HG03521 (cell line): Measurements from ENCODE around the gene PIGQ.

Experiments
- ATAC-seq: cut with Tn5 transposase; IDR thresholded peaks from one replicate; pipeline ENCODE4 v1.9.1; 2021; ENCODE audit warnings: mild to moderate bottlenecking, moderate library complexity; ENCODE audit not compliant: unreplicated experiment

Gene PIGQ

DNA sequence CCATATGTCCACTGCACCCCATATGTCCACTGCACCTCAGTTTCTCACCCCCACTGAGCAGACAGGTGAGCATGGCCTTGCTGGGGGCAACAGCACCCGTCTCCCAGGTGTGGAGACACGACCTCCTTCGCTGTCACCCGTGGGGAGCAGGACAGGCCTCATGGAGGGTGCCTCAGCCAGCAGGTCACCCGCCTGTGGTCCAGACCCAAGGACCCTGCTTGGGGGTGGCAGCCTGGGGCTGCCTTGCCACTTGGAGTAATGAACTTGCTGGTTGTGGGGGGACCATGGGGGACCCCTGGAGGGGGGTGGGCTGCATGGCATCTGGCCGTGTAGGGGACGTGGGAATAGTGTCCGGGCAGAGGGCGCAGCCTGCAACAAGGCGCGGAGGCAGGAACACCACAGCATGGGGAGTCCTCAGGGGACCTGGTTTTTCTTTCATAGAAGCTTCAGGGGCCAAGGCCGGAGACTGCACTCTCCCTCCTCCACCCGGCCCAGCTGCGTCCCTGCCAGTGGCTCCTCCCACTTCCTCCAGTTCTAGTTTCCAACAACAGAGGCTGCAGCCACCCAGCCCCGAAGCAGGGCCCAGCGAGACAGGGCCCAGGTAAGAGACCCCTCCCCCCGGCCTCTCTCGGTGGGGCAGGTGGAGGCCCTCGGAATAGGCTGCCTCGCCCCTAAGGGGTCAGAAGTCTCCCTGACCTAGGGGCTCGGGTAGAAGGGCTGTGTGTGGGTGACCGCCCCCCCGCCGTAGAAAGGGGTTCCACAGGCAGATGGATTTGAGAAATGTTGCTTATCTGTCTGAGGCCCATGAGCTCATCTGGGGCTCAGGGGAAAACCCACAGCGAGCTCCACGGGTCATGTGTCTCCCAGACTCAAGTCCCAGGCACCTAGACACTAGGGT lies 3.0 kb upstream of the PIGQ start, which contains the start of gene NHLRC4:
NHLRC4 (plus strand) TSS at position 531 of the 898 bp plus-strand sequence. CDS start 1,043 bp downstream, outside the sequence.
- ATAC-seq = no peak

DNA sequence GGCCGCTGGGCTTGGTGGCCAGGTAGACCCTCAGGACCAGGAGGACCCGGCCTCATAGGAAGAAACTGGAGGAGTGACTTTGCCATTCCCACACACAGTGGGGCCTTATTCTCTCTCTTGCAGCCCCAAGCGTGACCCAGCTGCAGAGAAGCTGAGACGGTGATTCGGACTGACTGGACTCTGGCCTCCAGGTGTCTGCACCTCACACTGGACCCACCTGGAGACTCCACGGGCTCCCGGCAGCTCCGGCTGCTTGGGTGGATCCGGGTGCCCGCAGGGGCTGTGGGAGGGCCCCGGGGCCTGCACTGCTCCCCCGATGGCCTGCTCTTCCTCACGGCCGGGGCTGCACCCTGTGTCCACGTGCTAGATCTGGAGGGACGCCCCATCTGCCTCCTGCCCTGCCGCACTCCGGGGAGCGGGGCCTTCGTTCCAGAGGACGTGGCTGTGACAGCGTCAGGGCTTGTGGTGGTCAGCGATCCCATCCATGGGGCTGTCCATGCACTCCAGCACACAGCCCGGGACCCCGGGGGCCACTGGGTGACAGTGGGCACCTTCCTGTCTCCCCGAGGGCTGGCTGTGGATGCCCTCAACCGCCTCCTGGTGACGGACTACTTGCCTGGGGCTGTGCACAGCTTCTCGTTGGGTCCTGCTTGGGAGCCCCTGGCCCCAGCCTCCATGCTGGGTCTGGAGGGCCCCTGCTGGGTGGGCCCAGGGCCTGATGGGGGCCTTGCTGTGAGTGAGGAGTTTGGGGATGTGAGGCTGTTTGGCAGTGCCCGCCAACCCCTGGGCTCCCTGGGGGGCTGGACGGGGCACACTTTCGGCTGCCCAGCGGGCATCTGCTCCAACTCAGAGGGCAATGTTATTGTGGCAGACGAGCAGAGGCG lies 2.2 kb upstream of the PIGQ start:
- ATAC-seq = no peak

DNA sequence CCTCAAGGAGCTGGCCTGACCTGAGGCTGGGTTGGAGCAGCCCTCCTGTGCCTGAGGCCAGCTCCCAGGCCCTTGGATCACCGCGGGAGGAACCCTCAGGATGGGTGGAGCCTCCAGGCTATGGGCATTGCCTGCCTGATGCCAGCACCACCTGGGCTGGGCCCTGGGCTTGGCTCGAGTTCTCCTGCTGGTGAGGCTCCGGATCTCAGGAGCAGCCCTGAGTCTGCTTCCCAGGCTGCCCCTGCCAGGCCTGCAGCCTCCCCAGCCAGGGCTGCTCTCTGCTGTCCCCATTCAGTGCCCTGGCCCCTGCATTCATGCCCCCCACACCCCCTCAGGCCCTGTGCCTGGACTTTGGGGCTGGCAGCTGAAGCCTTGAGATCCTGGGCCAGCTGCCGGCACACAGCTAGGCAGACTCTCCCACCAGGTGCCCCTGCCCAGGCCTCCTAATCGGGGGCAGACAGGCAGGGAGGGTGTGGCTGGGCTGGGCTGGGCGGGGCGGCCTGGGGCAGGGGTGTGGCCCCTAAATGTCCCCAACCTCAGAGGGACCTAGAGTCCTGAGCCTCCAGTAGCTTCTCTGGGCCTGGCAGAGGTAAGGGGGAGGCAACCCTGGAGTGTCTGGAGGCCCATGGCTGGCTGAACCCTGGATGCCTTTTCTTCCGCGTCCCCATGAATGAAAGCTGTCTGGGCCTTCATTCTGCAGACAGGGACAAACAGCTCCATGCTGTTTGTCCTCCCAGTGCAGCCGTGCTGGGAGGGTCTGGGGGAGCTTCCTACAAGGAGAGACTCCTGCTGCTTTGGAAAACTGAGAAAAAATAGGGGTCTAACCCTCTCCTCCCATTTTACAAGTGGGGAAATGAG lies 1.1 kb upstream of the PIGQ start:
- no peak for ATAC-seq

DNA sequence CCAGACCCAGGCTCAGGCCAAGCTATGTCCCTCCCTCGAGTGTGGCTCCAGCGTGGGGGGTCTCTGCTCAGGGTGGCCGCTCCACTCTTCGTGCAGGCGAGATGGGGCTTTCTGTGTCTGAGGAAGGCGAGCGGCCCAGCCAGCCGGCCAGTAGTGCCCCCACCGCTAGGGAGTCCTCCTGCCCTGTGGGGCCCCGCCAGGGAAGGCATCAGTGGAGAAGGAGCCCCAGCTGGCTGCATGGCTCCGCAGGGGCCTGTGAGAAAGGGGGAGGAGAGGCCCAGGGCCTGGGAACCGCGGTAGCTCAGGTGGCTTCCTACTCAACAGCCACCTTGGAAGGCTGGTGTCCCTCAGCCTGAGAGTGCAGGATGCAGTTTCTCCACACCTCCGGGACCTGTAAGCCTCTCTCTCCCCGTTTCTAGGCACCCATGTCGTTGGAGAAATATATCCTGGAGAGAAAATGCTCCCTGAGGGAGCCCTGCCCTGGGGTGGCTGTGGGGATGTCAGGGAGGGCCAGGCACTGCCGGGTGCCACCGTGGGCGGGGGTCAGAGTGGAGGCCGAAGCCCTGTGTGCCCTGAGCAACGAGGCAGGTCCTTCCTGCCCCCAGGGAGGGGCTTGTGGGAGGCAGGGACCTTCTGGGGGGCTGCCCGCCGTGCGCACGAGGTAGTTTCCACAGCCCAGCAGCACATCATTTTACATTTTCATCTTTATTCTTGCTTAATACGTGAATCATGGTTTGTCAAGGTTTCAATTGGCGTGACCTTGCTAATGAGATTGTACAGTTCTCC lies 3.3 kb downstream of the PIGQ start:
- no peak for ATAC-seq

DNA sequence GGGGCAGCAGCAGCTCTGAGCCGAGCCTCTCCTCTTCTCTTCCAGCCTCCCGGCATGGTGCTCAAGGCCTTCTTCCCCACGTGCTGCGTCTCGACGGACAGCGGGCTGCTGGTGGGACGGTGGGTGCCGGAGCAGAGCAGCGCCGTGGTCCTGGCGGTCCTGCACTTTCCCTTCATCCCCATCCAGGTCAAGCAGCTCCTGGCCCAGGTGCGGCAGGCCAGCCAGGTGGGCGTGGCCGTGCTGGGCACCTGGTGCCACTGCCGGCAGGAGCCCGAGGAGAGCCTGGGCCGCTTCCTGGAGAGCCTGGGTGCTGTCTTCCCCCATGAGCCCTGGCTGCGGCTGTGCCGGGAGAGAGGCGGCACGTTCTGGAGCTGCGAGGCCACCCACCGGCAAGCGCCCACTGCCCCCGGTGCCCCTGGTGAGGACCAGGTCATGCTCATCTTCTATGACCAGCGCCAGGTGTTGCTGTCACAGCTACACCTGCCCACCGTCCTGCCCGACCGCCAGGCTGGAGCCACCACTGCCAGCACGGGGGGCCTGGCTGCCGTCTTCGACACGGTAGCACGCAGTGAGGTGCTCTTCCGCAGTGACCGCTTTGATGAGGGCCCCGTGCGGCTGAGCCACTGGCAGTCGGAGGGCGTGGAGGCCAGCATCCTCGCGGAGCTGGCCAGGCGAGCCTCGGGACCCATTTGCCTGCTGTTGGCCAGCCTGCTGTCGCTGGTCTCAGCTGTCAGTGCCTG lies 4.4 kb downstream of the PIGQ start:
- no peak for ATAC-seq

DNA sequence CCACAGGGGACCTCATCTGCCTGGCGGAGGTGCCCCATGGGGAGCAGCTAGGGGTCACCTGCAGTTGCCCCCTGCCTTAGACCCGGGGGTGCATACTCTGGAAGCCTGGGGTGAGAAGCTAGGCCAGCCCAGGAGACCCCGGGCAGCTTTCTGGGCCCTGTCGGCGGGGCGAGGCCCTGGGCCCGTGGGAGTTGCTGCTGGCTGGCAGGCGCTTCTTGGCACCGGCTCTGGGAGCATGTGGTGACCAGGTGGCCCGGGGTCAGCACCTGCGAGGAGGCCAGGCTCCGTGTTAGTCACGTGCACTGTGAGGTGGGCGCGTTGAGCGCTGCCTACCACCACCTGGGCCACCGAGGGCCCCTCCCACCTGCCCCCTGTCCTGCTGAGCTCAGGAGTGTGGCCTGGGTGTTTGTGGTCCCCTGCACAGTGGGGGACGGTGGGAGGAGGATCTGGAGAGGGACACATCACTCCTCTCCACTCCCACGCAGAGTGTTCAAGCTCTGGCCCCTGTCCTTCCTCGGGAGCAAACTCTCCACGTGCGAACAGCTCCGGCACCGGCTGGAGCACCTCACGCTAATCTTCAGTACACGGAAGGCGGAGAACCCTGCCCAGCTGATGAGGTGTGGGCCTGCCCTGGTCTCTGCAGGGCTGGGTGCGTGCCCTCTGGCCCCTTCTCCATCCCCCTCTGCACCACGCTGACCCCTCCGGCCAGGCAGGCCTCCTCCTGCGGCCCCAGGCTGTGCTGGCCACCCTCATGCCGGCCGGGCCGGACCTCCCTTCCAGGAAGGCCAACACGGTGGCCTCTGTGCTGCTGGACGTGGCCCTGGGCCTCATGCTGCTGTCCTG lies 5.8 kb downstream of the PIGQ start:
- no peak for ATAC-seq

DNA sequence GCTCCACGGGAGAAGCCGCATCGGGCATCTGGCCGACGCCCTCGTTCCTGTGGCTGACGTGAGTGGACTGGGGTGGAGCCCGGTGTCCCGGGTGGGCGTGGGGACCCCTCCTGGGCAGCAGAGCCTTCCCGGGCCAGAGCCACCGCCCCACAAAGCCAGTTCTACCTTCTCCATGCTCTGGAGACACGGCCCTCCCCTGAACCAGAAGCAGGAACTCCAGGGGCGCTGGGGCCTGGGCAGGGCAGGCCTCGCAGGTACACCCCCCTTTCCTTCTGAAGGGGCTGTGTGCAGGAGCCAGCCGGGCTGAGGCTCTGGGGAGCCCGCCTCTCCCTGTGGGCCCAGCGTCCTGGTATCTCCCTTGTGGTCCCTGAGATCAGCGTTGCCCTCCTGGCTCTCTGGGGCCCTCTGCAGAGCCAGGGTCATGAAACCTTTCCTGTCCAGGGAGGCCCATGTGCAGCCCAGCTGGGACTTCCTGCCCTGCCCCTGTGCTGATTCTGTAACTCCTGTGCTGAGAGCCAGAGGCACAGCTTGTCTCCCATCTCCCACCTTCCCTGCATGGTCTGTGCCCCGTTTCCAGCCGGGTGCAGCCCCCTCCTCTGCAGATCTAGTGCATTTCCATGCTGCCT lies 6.5 kb downstream of the PIGQ start:
- no peak for ATAC-seq

DNA sequence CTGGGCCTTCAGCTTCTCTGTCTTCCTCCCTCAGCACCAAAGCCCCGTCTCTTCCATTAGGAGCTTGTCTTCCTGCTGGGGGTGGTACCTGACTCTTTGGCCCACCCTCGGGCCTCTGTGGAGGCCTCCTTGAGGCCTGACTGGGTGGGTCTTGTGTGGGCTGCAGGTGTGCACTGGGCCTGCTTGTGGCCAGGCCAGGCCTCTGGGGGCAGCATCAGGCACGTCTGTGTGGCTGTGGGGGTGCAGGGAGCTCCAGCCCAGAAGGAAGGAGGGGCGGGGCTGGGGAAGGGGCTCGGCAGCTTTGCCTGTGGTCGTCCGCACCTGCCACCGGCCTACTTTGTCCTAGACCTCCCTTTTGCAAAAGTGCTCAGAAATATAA lies 7.0 kb downstream of the PIGQ start:
- no peak for ATAC-seq

DNA sequence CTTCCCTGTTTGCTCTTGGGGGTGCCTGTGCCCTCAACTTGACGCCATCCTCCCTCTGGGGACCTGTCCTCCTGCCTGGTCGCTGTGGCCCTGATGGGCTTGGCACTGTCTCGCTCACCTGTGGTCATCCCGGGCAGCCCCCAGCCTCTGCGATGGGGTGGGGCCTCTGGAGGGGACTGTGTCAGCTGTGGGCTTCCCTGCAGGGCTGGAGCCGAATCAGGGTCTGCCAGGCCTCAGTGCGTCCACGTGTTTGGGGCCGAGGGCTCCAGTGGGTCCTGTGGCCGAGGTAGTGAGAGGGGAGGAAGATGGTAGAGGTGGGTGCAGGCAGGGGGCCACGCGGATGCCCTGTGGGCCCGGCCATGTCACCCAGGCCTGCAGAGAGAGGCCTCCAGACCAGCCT lies 8.0 kb downstream of the PIGQ start:
- ATAC-seq = no peak

DNA sequence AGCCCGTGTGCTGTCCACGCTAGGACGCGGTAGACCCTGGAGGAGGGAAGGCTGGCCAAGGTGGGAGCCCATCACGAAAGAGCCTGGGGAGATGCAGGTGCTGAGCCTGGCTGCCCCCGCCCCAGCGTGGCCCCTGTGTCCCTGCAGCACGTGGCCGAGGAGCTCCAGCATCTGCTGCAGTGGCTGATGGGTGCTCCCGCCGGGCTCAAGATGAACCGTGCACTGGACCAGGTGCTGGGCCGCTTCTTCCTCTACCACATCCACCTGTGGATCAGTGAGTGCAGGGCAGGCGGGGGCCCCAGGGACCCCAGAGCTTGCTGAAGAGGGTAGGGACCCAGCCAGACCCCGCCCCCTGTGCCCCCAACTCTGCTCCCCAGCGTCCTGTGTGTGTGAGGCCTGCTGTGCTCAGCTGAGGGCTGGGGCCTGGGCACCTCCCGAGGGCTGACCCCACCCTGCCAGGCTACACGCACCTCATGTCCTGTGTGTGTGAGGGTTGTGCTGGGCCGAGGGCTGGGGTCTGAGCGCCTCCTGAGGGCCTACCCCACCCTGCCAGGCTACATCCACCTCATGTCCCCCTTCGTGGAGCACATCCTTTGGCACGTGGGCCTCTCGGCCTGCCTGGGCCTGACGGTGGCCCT lies 8.6 kb downstream of the PIGQ start:
- ATAC-seq = no peak

DNA sequence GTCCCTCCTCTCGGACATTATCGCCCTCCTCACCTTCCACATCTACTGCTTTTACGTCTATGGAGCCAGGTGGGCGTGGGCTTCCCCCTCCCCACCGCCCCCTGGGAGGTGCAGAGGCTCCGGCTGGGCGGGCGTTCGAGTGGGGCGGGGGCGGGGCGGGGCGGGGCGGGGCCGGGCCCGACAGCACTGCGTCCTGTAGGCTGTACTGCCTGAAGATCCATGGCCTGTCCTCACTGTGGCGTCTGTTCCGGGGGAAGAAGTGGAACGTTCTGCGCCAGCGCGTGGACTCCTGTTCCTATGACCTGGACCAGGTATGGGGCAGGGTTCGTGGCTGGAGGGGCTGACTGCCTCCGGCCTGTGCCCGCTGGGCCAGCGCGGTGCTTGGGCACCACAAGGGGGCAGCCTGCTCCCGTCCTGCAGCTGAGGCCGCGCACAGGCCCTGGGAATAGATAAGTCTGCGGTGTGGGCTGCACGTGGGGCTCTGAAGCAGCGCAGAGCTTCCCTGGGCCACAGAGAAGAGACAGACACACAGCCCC lies 9.2 kb downstream of the PIGQ start:
- no peak for ATAC-seq

DNA sequence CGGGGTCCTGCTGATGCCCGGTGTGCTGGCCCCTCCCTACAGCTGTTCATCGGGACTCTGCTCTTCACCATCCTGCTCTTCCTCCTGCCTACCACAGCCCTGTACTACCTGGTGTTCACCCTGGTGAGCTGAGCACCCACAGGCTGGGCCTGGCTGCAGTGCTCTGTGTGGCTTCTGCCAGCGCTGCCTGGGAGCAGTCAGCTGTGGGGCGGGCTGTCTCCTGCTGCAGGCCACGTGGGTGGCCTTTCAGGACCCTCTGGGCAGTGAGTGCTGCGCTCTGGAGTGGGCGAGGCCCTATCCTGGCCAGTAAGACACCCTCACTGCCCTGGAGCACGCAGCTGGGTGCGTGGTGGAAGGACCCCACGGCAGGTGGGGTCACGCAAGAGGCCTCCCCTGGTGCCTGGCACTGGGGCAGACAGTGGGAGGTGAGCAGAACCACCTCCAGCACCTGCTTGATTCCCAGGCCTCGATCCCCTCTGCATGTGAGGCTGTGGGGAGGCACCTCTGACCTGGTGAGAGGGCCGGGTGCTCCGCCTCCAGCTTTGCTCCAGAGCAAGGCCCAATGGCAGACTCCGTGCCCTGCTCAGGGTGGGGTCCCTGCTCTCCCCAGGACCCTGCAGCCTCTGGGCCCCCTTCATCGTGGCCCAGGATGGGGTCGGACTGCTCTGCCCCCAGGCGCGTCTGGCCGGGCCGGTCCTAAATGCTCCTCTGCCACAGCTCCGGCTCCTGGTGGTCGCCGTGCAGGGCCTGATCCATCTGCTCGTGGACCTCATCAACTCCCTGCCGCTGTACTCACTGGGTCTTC lies 10.6 kb downstream of the PIGQ start:
- no peak for ATAC-seq

DNA sequence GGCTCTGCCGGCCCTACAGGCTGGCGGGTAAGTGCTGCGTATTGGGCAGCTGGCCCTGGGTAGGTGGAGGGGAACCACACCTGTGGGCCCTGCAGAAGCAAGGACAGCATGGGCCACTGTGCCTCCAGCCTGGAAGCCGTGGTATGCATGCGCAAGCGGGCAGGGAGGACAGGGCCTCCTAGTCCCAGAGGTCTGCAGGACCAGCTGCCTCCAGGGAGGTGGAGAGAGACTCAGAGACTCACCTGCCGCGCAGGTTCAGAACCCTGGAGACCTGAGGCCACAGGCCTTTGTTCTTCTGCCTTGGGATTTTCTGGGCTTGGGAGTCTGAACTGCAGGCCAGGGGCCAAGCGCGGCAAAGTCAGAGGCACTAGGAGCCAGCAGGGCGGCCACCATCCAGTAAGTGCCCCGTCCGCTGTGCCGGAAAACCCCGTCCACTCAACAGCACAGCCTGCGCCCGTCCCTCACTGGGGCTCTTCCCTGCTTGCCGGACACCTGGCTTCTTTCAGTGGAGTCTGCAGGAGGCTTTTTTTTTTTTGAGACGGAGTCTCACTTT lies 11.3 kb downstream of the PIGQ start:
- no peak for ATAC-seq

DNA sequence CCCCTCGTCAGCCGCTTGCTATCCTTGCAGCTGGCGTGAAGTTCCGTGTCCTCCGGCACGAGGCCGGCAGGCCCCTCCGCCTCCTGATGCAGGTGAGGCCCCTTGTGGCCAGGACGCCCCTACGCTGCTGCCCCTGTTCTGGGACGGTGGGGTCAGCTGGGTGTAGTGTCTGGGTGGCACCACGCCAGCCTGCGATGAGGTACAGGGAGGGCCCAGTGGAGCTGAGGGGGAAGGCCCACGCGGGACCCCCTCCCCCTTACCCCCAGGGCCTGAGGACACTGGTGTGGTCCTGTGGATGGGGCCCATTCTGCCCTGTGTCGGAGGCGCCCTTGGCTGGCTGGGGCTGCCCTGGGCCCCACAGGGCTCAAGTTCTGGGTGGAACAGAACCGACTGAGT lies 12.4 kb downstream of the PIGQ start:
- ATAC-seq = no peak

DNA sequence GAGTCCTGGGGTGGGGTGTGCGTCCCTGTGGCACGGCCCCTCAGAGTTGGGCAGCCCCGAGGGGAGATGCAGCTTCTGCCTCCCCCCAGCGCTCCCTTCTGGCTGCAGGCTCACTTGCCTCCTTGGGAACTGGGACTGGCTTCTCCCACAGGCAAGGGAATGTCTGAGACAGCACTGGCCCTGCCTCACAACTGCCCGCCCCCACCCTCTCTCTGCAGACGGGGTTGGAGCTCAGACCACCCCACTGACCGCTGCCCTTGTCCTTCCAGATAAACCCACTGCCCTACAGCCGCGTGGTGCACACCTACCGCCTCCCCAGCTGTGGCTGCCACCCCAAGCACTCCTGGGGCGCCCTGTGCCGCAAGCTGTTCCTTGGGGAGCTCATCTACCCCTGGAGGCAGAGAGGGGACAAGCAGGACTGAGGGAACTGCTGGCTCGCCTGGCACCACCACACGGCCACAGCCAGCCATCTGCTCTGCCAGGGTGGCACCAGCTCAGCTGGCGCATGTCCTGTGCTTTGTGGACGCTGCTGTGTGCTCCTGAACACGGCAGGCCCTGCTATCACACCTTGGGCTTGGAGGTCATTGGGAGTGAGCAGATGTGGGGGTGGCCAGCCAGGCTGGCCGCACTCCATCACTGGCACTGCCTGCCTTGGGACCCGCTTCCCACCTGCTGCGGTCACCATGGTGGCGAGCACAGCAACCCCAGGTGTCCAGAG lies 13.0 kb downstream of the PIGQ start:
- no peak for ATAC-seq

DNA sequence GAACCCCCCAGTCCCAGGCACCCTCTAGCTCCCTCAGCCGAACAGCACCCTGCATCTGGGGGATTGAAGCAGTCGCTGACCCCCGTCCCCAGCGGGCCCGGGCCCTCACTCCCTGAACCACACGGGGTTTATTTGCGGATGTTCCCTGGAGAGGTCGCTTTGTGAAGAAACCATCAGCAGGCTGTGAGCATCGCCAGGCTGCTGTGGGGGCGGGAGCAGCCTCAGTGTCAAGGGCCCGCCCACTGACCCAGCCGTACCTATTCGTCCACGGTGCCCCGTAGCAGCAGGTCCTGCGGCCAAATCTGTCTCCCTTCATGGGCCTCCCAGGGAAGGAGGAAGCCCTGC lies 13.7 kb downstream of the PIGQ start:
- ATAC-seq = no peak
